GM18868 (cell line): ENCODE data around the gene PTH1R.

ENCODE experiments used
- ATAC-seq: cut with Tn5 transposase; IDR thresholded peaks from one replicate; pipeline ENCODE4 v1.9.1; 2021; ENCODE audit warnings: mild to moderate bottlenecking, moderate library complexity; ENCODE audit not compliant: unreplicated experiment

The PTH1R gene

DNA sequence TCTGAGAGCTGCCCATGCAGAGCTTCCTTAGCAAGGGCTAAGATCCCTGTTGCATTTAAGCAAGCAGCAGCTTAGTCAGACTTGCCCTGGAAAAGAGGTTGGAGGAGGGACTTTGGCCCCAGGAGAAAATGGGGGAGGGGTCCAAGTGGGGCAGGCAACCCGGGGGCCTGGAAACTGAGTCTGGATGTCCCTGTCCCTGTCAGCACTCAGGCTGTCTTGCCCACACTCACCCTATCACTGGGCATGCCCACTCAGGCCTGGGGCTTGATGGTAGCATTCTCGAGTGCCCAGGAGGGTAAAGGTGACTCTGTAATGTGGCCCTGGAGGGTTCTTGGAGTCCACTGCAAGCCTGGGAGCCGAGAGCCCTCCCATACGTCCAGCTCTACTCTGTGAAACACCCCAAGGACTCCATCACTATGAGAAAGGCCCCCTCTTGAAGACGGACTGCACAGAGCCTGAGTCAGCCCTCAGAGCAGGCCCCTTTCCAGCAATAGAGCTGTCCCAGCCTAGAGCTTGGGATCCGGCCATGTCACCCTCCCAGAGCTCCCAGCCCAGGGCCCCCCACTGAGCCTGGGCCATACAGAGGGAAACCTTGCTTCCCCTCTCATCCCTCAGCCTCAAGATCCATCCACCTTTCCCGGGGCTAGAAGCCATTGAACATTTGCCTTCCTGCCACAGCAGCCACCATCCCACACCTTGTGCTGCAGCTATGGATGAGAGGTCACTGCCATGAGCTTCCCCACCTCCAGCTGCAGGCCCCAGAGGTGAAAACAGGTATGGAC is 27.6 kb upstream of the PTH1R start:
- ATAC-seq: no peak

DNA sequence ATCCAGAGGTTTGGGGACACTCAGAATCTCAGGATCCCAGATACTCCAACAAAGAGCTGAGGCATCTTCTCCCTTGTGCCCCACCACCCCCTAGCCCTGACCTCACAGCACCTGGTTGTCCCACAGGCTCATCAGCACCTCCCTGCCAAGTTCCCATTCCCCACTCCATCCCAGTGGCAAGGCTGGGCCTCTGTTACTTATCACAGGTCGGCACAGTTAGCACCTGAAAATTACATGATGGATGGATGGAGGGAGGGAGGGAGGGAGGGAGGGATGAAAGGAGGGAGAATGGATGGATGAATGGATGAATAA is 27.1 kb upstream of the PTH1R start:
- no peak for ATAC-seq

DNA sequence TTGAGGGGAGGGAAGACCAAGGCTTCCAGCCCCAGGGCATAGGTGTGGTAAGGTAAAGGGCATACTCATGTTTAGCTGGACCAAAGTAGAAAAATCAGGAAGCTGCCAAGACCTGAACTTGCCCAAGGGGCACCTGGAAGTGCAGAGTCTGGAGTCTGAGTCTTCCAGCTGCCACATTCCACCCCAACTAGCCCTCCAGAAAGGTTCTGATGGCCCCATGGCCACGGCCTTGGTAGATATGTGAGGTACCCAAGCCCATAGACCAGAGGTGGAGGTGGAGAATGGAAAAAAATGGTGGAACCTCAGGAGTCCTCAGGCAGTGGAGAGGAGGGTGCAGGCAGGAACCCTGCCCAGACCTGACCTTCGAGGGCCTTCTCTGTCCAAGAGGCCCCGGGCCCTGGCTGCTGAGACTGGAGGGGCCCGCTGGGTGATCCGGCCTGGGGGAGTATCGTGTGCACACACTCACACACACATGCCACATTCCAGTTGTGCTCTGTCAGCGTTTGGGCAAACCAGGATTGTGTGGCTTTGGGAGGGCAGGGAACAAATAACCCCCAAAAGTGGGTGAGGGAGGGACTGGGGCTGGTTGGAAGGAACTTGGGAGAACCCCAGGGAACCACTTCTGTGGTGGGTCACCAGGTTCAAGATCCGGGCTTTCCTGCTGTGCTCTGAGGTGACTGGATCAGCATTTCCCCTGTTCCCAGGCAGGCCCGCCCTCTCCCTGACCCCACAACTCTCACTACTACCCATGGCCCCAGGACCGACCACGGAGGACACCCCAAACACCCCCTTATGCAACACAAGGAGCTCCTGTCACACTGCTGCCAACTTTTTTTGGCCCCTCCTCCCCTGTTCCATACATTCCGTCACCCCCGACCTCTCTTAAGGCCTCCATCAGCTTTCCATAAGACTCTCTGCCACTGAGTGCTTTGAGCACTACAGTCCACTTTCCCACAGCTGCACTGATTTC is 25.9 kb upstream of the PTH1R start:
- no peak for ATAC-seq

DNA sequence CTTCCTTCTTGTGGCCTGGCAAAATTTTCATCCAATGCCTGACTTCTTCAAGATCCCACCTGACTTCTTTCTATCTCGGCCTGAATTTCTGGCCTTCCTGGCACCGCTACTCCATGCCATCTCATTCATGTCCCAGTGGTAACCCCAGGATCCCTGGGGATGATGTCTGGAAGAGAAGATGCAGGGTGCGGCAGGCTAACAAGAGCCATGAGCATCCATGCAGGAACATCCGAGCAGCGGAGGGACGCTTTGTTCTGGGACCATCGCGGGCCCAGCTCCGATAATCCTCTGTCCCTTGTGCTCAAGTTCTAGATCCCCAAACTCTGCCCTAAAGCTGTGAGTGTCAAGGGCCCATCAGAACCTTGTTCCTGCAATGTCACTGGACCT is 25.2 kb upstream of the PTH1R start:
- no peak for ATAC-seq

DNA sequence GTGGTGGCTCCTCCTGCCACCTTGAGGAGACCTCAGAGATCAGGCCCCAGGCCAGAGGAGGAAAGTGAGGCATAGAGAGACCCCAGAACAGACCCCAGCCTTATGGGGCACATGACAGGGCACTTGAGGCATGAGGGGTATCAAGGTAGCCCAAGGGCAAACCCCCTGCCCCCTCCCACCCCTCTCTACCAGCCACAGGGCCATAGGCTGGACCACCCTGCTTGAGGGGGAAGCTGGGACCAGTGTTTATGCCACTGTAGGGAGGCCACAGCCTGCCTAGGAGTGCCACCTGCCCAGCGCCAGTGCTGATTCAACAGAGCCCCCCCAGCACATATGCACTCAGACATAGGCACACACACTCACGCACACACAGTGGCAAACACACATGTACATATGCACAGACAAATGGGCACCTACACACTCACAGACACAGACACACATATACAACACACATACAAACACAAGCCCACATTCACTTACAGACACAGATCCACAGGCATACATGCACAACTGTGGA is 24.6 kb upstream of the PTH1R start:
- ATAC-seq: no peak

DNA sequence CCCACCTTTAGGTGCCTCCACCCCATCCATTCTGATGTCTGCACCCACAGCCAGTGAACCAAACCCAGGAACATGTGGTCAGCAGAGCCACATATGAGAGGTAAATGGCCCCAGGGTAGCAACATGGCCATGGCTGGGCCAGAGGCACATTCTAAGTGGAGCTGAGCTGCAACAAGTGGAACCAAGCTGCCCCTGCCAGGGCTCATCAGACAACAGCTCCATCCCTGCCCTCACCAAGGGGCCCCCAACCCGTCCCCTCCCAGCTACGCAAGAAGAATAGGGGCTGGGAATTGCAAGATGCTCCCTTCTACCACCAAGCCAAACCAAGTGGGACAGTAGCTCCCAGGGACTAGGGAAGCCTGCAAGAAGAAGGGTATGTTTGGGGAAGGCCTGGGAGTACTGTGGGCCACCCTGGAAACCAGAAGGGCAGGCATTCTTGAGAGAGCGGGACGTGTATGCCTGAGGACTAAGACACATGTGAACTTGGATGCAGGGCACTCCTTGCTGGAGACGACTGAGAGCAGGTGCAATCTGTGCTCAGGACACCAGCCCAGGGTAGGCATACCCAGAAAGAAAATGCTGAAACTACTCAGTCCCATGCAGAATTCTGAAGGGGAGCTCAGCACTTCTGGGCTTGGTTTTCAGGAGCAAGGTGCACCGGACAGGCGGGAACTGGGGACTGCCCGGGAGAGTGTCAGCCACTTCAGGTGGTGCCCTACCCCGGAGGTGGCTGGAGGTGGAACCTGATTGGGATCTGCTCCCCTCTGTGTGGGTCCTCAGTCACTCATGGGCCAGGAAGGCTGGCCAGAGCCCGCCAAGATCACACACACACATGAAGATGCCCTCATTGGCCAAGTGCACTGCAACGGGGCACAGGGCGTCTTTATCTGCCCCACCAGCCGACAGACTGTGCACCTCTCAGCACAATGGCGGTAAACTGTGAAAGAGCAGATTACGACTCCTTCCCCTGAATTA is 23.8 kb upstream of the PTH1R start:
- no peak for ATAC-seq

DNA sequence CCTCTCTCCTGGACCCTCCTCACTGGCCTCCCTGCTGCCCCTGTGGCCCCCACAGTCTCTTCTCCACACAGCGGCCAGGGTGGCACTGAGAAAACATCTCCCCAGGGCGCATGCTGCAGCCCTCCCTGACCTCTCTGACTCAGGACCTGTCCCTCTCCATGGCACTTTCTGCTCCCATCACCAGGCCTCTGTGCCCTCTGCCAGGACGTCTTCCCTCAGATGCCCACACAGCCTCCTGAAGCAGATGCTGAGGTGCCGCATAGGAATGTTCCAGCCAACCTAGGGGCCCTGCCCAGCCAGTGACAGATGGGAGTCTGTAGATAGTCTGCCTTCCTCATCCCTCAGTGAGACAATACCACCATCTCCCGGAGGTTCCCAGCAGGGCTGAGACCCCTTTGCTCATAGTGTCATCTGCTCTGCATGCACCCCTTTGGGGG is 22.9 kb upstream of the PTH1R start:
- no peak for ATAC-seq

DNA sequence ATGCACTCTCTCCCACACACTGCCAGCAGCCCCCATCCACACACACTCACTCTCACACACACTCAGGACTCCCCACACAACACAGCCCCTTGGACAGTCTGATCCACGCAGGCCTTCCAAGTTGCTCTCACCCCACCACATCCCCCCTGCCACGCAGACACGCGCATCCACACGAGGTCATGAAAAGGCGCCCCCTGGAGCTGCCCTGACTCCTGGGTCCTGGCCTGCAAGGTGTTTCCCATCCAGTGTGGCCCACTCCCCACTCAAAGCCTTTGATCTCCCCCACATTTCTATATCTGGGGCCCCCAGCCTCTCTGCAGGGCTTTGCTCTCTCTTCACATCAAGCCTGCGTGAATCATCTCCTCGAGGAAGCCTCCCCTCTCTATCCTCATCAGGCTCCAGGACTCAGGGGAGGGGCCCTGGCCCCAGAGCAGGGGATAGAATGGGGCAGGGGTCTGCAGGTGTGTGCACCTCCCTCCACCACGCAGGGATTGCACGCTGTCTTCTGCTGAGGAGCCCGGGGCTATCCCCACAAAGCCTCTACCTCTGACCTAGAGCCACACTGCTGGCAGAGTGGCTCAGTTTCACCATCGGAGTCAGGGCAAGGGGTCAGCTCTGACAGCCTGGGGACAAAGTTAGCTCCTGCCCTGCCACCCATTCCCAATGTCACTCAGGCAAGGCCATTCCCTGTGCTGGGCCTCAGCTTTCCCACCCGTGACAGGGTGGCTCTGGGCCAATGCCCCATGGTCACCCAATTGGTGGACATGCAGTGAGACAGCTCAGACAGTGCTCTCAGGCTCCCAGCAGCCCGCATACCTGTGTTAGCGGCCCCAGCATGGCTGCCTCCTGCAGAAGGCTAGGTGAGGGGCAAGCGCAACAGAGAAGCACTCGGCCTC is 20.7 kb upstream of the PTH1R start:
- ATAC-seq: no peak

DNA sequence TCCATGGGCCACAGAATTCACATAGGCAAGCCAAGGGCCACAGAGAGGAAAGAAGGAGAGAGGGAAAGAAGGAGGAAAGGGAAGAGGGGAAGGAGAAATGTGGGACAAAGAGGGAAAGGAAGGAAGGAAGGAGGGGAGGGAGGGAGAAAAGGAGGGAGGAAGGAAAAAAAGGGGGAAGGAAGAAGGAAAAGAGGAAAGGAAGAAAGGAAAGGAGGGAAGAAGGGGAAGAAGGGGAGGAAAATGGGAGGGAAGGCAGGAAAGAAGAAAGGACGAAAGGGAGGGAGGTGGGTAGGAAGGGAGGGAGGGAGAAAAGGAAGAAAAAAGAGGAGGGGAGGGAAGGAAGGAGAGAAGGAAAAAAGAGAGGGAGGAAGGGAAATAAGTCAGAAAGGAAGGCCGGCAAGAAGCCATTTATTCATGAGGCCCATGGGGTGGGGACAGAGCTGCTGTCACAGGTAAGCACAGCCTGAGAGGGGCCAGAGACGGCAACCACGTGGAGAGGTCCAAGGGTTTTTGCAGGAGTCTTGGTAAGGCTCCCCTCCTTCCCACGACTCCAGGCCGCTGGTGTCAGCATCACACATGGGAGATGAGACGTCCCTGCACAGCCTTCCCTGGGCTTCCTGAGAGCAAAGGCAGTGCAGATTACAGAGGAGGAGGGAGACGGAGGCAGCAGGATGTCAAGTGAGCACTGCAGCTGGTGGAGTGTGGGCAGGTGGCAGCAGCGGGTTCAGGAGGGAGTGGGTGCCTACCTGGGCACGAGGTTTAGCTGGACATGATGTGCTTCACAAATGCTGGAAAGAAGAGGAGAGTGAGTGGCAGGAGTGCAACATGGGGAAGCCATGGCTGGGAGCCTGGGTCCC is 19.8 kb upstream of the PTH1R start:
- ATAC-seq: no peak

DNA sequence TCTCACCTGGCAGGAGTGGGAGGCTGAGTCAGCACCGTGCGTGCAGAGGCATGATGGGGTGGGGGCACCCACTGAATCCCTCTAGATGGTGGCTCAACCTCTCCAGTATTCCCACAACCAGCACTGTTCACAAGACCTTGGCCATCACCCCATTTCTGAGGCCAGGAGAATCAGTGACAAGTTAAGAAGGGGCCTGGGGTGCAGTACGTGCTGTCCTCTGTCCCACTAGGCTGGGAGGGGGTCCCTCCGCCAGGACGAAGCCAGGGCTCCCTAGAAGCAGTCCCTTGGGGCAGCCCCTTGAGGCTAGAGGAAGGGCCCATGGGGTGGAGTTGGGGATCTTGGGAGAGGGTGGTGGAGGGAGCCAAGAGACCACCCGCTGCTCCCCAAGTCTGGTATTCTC is 19.1 kb upstream of the PTH1R start:
- ATAC-seq: no peak

DNA sequence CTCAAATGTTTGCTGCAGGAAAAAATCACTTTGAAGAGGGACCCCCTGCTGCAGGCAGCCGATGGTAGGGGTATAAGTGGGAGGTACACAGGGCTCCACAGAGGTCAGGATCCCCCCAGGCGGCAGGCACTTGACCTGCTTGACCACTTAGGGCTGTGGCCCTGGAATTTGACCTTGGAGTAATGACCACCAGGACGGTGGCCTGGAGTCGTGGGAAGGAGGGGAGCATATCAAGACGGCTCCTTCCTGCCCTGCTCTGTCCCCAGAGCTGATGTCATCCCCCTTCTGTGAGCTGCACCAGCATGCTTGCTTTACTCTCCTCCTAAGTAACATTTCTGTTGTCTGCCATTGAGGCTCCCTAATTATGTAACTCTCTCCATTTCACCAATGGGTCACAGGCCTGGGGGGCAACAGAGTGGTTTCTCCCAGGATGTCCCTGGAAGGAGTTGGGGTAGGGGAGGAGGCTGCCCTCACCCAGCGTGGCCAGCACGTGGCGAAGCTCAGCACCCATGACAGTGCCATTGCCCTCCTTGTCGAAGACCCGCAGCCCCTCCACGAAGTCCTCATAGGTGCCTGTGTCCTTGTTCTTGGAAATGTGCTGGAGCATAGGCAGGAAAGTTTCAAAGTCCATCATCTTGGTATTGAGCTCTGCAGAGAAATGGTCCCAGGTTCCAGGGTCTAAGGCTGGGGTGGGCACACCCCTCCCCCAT is 18.4 kb upstream of the PTH1R start:
- no peak for ATAC-seq

DNA sequence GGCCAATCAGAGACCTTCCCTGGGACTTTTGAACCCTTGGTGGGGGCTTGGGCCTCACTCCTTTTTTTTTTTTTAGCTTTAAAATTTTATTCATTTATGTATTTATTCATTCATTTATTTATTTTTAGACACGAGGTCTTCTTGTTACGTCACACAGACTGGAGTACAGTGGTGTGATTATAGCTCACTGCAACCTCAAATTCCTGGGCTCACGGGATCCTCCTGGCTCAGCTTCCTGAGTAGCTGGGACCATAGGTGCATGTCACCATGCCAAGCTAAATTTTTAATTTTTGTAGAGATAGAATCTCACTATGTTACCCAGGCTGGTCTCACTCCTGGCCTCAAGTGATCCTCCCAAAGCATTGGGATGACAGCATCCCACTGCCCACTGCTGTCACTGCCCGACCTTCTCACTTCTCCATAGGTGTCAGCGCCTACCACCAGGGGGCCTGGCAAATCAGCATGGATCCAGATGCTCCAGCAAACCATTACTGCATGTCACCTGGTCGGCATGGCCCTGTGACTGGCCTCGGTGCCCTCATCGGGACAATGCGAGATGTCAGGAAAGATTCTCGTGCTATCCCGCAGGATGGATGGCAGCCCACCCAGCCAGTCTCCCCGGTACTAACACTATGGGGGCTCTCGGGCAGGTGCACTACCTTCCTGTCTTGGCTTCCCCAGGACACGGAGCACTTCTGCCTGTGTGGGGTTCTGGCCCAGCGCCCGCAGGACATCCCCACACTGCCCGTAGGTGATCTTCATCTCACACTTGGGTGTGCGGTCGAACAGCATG is 17.3 kb upstream of the PTH1R start:
- no peak for ATAC-seq

DNA sequence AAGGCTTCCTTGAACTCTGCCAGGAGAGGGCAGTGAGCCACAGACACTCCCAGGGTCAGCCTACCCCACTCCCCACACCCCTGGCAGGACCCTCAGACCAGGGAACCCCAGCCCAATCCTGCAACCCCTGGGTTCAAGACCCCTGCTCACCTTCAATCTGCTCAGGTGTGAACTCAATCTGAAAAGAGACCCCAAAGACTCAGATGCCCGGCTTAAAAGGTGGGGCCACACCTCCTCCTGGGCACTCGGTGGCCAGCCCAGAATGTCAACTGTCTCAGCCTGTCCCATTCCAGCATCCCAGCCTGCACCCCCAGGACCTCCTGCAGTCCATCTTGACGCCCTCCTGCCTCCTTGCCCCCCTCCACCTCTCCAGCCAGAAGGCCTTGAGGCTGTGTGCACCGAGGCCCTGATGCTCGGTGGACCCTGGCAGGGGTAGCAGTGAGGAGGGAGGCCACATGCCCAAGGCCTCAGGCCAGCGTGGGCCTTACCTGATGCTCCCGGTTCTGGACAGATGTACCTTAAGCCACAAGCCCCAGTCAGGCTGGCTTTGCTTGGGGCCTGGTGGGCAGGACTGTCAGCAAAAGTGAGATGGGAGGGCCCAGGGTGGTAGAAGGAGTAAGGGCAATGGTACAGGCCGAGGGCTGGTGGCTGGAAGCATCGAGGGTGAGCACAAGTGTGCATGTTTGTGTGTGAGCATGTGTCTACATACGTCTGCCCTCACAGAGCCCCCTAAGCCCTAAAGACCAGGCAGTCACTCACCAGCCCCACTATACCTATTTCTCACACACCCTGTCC is 16.5 kb upstream of the PTH1R start:
- ATAC-seq: no peak

DNA sequence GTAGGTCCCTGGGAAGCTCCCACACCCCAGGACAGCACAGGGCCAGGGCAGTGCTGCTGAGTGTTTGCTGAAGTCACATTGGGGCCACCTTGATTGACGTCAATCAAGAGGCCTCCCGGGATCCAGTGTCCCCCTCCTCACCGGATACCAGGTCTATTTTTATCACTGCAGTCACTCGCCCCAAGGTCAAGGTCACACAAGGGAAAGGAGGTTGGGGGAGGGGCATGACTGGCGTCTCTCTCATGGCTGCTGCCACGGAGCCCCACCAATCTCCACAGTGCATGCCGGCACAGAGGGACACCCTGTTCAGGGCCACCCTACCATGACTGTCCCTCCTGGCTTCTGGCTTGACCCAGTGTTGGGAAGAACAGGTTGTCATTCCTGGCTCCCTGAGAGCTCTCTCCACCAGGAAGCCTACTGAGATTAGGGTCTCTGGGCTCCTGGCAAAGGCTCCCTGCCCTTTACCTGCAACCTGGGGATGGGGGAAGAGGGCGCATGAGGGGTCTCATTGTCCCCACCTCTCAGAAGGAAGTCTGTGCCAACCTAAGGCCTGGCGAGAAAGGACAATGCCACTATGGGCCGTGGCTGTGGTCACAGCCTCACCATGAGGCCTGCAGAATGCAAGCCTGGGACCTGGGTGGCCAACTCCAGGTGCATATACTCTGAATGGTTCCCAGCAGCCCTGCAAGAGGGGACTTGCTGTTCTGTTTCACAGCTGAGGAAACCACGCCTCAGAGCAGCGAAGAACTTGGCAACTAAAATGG is 15.7 kb upstream of the PTH1R start:
- ATAC-seq: no peak

DNA sequence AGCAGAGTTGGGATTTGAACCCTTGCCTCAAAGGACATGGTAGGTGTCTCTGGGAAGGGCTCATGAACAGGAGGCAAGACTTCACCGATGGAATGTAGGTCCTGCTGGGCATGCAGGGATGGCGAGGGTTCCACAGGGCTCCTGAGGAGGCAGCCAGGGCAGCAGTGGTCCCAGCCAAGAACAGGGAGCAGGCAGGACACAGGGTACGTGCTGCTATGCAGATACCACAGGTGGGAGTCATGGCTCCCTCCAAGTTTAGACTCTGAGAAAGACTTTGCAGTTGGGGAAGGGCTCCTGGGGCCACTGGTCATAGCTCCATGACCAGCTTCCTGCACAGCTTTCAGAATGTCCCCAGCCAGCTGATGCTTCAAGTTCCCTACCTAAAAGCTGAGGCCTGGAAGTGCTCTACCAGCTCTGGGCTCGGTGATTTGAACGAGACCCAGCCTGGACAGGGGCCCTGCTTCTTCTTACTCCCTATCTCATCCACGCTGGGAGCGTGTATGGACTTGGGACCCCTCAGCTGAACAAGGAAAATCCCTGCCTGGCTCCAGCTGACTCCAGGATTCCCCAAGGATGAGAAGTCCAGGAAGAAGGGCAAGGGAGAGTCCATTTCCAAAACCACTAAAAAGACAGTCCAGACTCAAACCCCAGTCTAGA is 15.0 kb upstream of the PTH1R start:
- ATAC-seq: no peak
